Measurements from ENCODE around the gene TLCD4.

Gene TLCD4

DNA sequence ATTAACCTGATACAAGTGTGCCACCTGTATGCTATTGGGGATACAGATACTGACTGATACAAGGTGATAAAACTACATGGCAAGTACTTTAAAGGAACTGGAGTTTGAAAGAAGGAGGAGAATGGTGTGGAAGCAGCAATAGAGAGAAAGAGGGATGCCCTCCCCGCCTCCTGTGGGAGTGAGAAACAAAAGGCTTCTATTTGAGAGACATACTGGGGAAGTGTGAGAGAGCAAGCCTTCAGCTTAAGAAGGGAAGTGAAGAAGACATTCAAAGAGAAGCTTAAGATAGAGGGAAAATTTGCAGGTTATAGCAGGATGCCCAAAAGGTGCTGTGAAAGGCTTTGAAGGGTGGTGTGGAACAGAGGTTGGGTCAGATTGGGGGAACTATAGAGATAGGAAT, 36.7 kb upstream of the TLCD4 start:
- H3K4me3 ChIP-seq (ENCODE audit: low read length): no peak overlapping the region
- H3K9me2 ChIP-seq (replicated peaks; ENCODE audit: control insufficient read depth, low read length): no peaks in the 10 kb centered on the region
- no peaks in the 10 kb centered on the region for H3K79me2 ChIP-seq (ENCODE audit: control insufficient read depth, low read length)
- no peaks in the 10 kb centered on the region for H3F3A ChIP-seq (ENCODE audit: control insufficient read depth, insufficient read depth)
- H3K4me2 ChIP-seq (ENCODE audit: low read length): no peak overlapping the region
- H3K4me1 ChIP-seq (ENCODE audit: control insufficient read depth, low read length): no peaks in the 10 kb centered on the region
- TF ChIP-seq EZH2phosphoT487 (IDR thresholded peaks at IDR 0.05; ENCODE audit: borderline replicate concordance, low read length): no peak
- TF ChIP-seq, protein P1, sequence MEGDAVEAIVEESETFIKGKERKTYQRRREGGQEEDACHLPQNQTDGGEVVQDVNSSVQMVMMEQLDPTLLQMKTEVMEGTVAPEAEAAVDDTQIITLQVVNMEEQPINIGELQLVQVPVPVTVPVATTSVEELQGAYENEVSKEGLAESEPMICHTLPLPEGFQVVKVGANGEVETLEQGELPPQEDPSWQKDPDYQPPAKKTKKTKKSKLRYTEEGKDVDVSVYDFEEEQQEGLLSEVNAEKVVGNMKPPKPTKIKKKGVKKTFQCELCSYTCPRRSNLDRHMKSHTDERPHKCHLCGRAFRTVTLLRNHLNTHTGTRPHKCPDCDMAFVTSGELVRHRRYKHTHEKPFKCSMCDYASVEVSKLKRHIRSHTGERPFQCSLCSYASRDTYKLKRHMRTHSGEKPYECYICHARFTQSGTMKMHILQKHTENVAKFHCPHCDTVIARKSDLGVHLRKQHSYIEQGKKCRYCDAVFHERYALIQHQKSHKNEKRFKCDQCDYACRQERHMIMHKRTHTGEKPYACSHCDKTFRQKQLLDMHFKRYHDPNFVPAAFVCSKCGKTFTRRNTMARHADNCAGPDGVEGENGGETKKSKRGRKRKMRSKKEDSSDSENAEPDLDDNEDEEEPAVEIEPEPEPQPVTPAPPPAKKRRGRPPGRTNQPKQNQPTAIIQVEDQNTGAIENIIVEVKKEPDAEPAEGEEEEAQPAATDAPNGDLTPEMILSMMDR (IDR thresholded peaks at IDR 0.05; ENCODE audit: low read depth, low read length, poor library complexity, severe bottlenecking): no peak
- H3K27ac ChIP-seq (ENCODE audit: low read depth, low read length): no peak overlapping the region
- H3K27me3 ChIP-seq (ENCODE audit: control insufficient read depth, low read length): peaks cover 7% of the 10 kb centered on the region; the same call in 1 of the 2 replicates
- H3K36me3 ChIP-seq (ENCODE audit: control insufficient read depth, low read length): no peaks in the 10 kb centered on the region
- H3K9me3 ChIP-seq (ENCODE audit: control insufficient read depth, insufficient read depth, low read length): no peaks in the 10 kb centered on the region
- H4K20me1 ChIP-seq (ENCODE audit: control insufficient read depth, insufficient read depth, low read depth, low read length): no peaks in the 10 kb centered on the region

DNA sequence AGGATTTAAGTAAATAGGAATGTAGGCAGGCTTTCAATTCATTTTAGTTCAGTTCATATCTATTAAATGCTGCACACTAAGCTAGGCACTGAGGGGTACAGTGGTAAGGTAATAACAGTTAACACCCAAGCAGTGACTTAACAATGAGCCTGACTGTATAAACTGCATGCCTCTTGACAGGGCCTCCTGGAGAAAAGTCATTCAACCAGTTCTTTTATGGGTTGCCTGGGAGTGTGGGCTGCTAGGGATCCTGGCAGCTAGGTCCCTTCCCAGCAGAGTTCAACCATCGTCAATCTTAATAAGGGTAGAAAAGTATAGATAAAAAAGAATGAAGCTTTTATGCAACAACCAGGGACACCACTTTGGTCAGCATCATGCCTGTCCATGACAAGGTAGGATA, 36.3 kb upstream of the TLCD4 start:
- Histone ChIP-seq H3F3A (ENCODE audit: control insufficient read depth, insufficient read depth) (no peaks in the 10 kb centered on the region), H3K27ac (ENCODE audit: low read depth, low read length) (no peak overlapping the region), H3K4me3 (ENCODE audit: low read length) (no peak overlapping the region), H3K9me3 (ENCODE audit: control insufficient read depth, insufficient read depth, low read length) (no peaks in the 10 kb centered on the region), H3K4me2 (ENCODE audit: low read length) (no peak overlapping the region), H3K27me3 (ENCODE audit: control insufficient read depth, low read length) (peaks cover 7% of the 10 kb centered on the region; the same call in 1 of the 2 replicates), H3K9me2 (replicated peaks; ENCODE audit: control insufficient read depth, low read length) (no peaks in the 10 kb centered on the region), H3K36me3 (ENCODE audit: control insufficient read depth, low read length) (no peaks in the 10 kb centered on the region), H3K79me2 (ENCODE audit: control insufficient read depth, low read length) (no peaks in the 10 kb centered on the region), H3K4me1 (ENCODE audit: control insufficient read depth, low read length) (no peaks in the 10 kb centered on the region), H4K20me1 (ENCODE audit: control insufficient read depth, insufficient read depth, low read depth, low read length) (no peaks in the 10 kb centered on the region)
- no peak for TF ChIP-seq EZH2phosphoT487 (IDR thresholded peaks at IDR 0.05; ENCODE audit: borderline replicate concordance, low read length)
- TF ChIP-seq, protein P1 (IDR thresholded peaks at IDR 0.05; ENCODE audit: low read depth, low read length, poor library complexity, severe bottlenecking): no peak

DNA sequence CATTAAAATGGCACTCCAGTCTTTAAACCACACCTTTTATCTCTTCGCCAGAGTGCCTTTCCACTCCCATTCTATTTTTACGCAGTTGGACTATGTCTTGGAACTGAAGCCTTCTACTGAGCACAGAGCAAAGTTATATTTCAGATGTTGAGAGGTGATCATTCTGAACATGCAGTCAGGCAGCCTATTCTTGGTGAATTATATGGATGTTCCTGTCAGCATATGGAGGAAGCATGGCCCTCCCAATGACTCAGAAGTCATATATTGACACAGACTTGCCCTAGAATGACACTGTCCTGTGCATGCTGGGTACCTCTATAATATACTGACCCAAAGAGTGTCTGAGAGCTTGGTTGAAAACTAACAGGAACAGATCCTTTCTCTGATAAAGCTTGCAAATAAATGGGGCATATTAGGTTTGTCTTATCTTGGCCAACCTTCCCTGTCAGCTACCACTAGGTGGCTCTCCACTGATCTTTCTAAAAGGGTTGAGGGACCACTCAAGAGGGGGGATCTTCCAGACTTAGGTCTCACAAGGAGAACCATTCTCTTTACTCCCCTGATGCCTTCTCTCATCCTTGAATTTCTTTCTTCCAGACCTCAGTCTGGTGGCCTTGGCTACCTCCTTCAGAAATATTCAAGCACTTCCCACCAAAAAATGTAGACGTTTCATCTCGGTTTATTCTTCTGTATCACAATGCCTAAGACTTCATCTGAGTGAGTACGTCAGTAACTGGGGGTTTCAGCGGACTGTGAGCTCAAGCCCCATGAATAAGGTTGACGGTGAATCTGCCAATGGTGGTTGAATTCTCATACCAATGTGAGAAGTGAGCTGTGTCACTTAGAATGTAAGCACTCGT, 32.6 kb upstream of the TLCD4 start:
- Histone ChIP-seq H4K20me1 (ENCODE audit: control insufficient read depth, insufficient read depth, low read depth, low read length) (no peaks in the 10 kb centered on the region), H3K4me3 (ENCODE audit: low read length) (no peak overlapping the region), H3K4me2 (ENCODE audit: low read length) (no peak overlapping the region), H3K9me2 (replicated peaks; ENCODE audit: control insufficient read depth, low read length) (no peaks in the 10 kb centered on the region), H3F3A (ENCODE audit: control insufficient read depth, insufficient read depth) (no peaks in the 10 kb centered on the region), H3K27ac (ENCODE audit: low read depth, low read length) (no peak overlapping the region), H3K27me3 (ENCODE audit: control insufficient read depth, low read length) (peaks cover 11% of the 10 kb centered on the region), H3K4me1 (ENCODE audit: control insufficient read depth, low read length) (no peaks in the 10 kb centered on the region), H3K36me3 (ENCODE audit: control insufficient read depth, low read length) (no peaks in the 10 kb centered on the region), H3K9me3 (ENCODE audit: control insufficient read depth, insufficient read depth, low read length) (no peaks in the 10 kb centered on the region), H3K79me2 (ENCODE audit: control insufficient read depth, low read length) (no peaks in the 10 kb centered on the region)
- TF ChIP-seq, protein P1 (IDR thresholded peaks at IDR 0.05; ENCODE audit: low read depth, low read length, poor library complexity, severe bottlenecking): peak; percentile 85
- no peak for TF ChIP-seq EZH2phosphoT487 (IDR thresholded peaks at IDR 0.05; ENCODE audit: borderline replicate concordance, low read length)
